Upper lobe of left lung (tissue), 4 donors: ENCODE measurements around the gene KLF13.

Source experiments
- EP300 ChIP-seq, 4 donors: sonication (generic); formaldehyde crosslinking; IDR thresholded peaks; one replicate each; pipeline ENCODE4 v1.5.1; 2017; ENCODE audit warnings: antibody characterized with exemption in 4 of 4, control low read depth in 2 of 4
- POLR2A ChIP-seq, 4 donors: fragments of 450-650 bp; IDR thresholded peaks; one replicate each; pipeline ENCODE4 v1.5.1; 2016 to 2017; ENCODE audit warnings: antibody characterized with exemption in 4 of 4, mild to moderate bottlenecking in 2 of 4
- TF ChIP-seq, protein P1 (sequence below), 6 experiments: fragments of 450-650 bp in 4 of 6; fragments of 200-600 bp in 2 of 6; sonication (generic) in 2 of 6; IDR thresholded peaks; one replicate each; pipeline ENCODE4 v1.5.1; 2016 to 2019; ENCODE audit warnings: antibody characterized with exemption in 6 of 6

- TF ChIP-seq, protein P1, sequence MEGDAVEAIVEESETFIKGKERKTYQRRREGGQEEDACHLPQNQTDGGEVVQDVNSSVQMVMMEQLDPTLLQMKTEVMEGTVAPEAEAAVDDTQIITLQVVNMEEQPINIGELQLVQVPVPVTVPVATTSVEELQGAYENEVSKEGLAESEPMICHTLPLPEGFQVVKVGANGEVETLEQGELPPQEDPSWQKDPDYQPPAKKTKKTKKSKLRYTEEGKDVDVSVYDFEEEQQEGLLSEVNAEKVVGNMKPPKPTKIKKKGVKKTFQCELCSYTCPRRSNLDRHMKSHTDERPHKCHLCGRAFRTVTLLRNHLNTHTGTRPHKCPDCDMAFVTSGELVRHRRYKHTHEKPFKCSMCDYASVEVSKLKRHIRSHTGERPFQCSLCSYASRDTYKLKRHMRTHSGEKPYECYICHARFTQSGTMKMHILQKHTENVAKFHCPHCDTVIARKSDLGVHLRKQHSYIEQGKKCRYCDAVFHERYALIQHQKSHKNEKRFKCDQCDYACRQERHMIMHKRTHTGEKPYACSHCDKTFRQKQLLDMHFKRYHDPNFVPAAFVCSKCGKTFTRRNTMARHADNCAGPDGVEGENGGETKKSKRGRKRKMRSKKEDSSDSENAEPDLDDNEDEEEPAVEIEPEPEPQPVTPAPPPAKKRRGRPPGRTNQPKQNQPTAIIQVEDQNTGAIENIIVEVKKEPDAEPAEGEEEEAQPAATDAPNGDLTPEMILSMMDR (IDR thresholded peaks at IDR 0.05): no peak
- TF ChIP-seq POLR2A (IDR thresholded peaks at IDR 0.05) (no peak), EP300 (IDR thresholded peaks at IDR 0.05) (no peak)
Measured at GRCh38 chr15:31374986-31375385, 48.4 kb downstream of the KLF13 start.
